Activated CD4-positive, alpha-beta T cell treated with anti-CD3 and anti-CD28 coated beads, Interleukin-2, Interleukin-6, amounts not matched to agents 100 ng/mL and 50 ng/mL, durations not matched to agents 16 hours and 8 hours (primary cell): ENCODE results near the gene OLFM1.
"Not testable (repeated sequence)": the region's sequence is repeated elsewhere in the genome, so short reads cannot be mapped to it uniquely, and the experiment has no call there.

ENCODE experiments used
- DNase-seq: peaks from one replicate; pipeline ENCODE4 v3.0.0-alpha.2; 2020

OLFM1 gene

DNA sequence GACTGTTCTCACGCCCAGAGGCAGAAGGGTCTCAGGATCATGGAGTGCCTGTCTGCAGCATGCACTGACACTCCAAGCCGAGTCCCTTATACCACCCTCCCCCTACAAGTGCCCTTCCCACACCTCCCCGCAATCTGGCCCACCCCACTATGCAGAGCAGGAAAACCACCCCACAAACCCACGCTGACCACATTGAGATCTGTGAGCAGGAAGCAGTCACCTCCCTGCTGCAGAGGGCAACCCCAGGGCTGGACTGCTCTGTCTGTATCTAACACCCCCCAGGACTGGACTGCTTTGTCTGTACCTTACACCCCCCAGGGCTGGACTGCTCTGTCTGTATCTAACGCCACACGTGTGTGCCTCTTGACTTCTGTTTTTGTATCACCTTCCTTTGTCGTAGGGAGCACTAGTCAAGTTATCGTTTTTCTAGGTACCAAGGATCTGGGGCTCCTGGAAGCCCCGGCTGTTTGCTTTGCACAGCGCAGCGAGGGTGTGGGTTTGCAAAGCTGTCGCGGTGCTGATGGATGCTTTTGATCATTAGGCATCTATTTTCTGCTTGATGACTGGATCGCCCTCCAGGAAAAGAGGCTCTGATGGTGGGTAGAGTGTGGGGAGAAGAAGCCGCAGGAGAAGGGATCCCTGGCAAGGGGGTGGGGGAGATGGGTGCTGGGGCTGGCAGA is 21.5 kb downstream of the OLFM1 start:
- no peak for DNase-seq

DNA sequence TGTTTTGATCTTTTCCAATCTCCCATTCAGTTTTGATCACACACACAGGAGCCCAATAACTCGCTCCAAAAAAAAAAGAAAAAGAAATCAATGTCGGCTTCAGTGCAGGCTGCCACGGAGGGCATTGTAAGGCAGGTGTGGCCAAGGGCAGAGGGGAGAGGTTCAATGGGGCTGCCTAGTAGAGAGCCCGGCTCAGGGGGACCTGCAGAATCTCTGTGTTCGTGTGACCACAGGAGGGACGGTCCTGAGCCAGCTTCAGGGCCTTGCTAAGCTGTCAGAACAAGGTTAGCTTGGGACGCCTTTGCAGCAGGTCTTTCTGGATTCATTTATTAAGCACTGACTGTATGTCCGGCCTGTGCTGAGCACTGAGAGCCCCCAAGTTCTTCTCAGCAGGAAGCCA is 22.2 kb downstream of the OLFM1 start:
- DNase-seq = no peak

DNA sequence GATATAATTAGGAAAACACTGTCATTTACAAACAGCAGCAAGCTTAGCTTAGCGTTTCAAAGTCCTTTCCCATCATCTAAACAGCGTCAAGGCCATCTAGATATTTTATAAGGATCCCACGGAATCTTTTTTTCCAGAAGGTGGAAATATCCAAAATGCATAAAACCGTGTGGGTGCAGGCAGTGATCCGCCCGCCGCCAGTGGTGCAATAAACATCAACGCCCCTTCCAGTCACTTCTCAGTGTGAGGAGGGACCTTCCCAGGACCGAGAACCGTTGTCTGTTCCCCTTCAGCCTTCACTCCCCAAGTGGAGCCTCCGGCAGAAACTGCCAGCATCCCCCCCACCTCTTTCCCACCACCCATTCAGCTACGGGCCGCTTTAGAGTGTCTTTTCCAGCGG is 22.9 kb downstream of the OLFM1 start:
- no peak for DNase-seq

DNA sequence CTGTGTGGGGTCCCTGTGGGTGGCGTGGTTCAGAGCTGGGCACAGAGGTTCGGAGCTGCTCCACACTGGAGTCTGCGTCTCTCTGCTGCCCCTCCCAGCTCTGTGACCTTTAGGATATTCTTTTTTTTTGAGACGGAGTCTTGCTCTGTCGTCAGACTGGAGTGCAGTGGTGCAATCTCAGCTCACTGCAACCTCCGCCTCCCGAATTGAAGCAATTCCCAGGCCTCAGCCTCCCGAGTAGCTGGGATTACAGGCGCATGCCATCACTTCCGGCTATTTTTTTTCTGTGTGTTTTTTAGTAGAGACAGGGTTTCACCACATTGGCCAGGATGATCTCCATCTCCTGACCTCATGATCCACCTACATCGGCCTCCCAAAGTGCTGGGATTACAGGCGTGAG is 24.1 kb downstream of the OLFM1 start:
- not testable (repeated sequence) for DNase-seq

DNA sequence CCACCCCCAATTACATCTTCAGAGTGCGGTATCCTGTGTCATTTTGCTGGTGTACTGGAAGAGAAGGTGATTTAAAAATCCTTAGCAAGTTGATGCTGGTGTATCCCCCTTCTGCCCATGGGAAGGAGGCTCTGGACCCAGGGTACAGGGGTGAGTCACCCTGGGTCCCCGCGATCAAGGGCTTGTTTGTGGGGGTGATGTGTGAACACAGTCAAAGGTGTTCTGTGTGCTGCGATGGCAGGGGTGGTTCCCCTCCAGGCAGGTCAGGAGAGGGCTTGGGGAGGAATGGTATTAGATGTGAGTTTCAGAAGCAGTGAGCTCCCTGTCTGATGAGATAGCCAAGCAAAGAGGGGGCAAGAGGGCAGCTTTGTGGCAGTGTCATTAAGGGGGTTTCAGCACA is 28.9 kb downstream of the OLFM1 start:
- no peak for DNase-seq

DNA sequence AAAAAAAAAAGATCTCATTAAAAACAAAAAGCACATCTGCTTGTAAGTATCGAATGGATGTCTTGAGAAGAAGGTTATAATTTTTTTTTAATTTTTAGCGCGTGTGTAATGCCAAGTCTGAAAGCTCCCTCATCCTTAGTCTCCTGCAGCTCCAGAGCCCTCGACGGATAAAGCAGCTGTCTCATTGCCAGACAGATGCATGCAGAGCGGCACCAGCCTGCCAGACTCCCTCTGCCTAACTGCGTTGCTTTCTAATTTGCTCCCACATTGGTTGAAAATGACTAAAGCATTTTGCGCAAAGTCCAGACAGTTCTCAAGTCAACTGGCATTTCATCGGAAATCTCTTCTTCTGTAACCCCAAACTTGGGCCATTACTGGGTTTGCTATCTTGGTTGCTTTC is 29.4 kb downstream of the OLFM1 start:
- DNase-seq = no peak

DNA sequence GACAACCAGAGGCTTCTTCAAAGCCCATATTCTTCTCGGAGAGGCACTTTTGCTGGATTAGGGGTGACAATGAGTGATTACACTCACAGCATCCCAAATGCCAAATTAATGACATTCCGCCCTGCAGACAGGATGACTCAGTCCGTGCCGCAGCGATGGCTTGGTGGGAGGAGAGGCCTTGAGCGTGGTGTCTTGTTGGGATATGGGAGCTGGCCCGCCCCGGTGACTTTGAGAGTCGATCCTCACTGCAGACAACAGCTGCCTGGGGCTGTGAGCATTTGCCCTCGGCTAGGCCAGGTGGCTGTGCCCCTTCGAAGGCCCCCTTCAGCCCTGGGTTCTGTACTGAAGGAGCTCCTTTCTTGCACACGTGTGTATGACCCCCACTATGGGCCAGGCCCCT is 29.8 kb downstream of the OLFM1 start:
- no peak for DNase-seq

DNA sequence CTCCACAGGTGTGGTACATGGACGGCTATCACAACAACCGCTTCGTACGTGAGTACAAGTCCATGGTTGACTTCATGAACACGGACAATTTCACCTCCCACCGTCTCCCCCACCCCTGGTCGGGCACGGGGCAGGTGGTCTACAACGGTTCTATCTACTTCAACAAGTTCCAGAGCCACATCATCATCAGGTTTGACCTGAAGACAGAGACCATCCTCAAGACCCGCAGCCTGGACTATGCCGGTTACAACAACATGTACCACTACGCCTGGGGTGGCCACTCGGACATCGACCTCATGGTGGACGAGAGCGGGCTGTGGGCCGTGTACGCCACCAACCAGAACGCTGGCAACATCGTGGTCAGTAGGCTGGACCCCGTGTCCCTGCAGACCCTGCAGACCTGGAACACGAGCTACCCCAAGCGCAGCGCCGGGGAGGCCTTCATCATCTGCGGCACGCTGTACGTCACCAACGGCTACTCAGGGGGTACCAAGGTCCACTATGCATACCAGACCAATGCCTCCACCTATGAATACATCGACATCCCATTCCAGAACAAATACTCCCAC is 32.1 kb downstream of the OLFM1 start:
- DNase-seq = no peak

DNA sequence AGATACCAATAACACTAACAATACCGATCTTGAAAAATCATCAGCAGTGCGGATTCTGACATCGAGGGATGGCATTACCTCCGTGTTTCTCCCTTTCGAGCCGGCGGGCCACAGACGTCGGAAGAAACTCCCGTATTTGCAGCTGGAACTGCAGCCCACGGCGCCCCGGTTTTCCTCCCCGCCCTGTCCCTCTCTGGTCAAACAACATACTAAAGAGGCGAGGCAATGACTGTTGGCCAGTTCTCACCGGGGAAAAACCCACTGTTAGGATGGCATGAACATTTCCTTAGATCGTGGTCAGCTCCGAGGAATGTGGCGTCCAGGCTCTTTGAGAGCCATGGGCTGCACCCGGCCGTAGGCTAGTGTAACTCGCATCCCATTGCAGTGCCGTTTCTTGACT is 32.8 kb downstream of the OLFM1 start:
- no peak for DNase-seq

DNA sequence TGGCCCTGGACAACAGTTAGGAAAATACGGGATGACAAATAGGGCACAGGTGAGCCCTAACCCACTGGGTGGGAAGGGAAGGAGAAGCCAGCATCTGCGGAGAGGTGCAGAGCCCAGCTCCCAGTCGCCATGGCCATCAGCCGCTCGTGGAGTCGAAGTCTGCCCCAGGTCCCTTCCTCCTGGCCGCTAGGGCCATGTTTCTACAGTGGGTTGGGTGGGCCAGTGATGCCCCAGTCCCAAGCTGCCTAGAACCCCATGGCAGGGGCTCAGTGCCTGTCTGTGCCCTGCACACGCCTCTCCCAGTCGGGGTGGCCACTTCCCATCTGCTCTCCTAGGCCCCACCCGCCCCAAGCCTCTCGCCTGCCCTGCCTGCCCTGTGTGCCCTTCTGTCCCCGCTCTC is 34.8 kb downstream of the OLFM1 start:
- DNase-seq = no peak

DNA sequence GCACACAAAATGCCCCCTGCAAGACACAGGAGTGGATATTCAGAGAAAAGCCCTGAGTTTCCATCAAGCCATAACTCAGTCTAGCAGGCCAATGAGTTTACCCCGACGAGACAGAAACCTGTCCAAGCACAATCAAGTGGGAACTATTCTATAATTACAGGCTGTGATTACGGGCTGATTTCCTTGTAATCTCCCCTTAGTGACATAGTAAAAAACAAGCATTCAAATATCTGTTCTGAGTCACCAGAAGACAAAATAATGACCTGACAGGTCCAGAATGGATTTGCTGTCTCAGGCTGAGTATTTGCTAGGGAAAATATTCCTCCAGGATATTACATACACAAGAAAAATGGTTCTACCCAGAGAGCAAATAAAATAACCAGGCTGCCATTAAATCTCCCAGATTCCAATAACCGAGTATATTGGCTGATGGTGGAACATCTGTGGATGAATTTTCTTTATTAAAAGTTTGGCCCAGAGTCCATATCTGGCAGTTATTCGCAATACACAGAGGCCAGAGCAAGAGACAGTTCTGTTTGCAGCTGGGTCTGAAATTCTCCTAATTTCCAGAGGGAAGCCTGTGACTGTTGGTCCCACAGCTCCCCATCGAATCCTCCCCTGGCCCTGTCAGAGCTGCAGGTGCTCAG is 35.8 kb downstream of the OLFM1 start:
- no peak for DNase-seq

DNA sequence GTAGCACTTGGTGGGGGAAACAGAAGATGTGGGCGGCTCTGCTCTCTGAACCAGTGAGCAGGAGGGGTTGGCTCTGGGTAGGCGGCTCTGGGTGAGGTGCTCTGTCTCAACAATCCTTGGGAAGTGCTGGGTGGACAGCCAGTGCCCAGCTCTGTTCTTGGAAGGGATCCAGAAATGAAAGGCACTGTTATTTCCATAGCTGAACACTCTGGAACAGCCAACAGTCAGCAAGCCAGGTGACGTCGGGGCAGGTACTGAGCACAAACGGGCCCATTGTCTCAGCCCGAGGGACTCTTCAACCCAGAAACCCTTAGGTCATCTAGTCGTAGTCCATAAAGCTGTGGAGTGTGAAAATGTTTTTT is 36.3 kb downstream of the OLFM1 start:
- DNase-seq = no peak

DNA sequence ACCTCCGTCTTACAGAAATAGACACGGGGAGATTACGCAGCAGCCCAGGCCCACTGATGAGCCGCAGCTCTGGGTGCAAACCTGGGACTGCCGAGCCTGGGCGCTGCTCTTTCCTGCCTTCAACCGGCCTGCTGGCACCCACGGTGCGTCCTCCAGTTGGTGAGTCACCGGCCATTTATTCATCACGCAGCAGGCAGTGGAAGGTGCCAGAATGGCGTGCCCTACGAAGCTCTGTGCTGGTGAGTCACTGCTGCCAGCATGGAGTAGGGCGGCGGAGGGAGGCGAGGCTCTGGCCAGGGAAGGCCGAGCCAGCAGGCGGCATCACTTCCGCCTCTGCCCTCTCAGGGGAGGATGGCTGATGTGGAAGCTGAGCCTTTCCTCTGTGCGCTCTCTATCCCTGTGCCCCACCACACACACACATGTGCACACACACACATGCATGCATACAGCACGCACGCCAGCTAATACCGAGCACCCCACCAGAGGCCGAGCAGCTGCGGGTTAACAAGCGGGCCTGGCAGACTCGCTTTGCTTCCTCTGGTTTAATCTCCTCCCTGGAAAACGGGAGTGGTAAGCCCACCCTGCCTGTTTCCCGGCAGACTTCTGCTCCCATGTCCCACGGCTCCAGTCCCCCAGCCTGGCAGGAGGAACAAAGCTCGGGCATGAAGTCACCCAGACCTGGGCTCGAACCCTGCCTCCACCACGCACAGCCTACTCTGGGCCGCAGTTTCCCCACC is 39.2 kb downstream of the OLFM1 start:
- DNase-seq = no peak

DNA sequence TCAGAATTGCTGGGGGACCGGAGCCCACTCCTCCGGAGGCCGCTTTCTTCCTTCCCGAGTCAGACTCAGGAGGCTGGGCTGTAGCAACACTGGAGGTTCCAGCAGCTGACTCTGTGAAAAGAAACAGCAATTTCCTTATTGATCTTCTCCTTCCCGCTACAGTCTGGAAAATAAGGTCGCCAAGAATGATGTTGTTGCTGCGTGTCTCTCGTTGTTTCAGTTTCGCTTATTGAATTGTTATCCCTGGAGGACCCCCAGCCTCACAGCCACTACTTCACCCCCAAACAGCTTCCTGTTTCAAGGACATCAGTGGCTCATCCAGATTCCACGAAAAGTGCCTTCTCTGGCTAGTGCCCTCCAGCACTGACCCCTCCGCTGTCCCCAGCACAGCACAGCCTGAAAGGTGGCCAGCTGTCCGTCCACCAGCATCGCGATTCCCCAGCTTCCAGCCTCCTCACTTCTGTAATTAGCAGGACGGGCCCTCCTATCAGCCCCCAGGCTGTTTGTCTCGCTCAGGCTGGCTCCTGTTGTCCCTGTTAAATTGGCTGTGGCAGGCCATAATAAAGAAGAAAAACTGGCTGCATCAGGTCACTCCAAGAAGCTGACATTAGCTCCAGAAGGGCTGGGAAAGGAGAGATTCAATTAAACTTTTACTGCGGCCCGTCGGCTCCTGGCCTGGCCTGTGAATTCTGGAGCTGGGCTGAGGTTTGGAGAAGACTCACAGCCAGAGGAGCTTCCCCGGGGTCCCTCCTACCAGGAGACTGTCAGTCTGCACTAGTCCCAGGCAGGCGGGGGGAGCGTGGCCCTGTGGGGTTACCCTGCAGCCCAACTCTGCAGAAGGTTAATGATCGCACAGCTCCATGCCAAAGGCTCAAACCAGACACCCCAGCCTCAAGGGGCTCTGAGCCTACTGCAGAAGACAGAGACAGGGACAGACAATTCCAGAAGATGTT is 40.5 kb downstream of the OLFM1 start:
- DNase-seq = no peak

DNA sequence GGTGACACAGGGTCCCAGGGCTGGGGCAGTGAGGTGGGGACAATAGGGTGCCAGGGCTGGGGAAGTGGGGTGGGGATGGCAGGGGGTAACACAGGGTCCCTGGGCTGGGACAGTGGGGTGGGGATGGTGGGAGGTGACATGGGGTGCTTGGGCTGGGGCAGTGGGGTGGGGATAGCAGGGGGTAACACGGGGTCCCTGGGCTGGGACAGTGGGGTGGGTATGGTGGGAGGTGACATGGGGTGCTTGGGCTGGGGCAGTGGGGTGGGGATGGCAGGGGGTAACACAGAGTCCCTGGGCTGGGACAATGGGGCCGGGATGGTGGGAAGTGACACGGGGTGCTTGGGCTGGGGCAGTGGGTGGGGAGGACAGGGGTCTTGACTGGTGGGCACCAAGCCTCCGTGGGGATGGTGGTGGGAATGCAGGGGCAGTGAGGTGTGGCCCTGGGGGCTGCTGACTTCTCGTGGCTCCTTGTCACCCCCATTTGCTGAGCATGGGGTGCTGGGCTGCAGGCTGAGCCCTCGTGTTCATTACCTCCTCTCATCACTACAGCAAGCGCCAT is 41.7 kb downstream of the OLFM1 start:
- no peak for DNase-seq

DNA sequence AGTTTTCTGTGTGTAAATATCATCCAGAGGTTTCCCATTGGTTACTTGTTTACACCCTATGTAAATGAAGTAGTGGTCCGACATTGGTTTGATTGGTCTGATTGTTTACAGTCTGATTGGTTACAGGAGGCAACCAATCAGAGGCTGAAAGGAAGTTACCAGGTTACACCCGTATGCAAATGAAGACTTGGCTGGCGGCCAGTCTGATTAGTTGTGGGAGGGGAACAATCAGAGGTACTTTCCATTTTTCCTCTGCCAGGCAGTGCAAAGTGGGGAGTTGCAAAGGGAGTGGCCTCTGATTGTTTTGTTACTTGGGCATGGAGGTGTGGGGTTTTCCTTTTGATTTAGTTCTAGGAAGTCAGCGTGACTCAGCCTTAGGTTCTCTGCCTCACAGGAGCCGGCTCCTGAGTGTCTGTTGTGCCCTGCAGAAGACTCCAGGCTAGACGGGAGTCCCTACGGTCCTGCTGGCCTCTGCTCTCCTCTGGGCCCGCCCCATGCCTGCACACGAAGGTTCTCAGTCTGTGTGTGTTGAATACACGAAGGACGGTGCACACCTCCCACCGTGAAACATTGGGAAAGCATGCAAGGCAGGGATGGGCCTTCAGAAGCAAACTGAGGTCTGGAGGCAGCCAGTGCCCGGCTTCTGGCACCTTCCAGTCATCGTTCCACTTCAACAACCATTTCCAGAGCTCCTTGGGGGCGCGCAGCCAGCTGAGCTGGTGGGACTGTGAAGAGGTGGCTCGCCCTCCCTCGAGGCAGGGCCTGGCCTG is 42.9 kb downstream of the OLFM1 start:
- peak; percentile 80 for DNase-seq

DNA sequence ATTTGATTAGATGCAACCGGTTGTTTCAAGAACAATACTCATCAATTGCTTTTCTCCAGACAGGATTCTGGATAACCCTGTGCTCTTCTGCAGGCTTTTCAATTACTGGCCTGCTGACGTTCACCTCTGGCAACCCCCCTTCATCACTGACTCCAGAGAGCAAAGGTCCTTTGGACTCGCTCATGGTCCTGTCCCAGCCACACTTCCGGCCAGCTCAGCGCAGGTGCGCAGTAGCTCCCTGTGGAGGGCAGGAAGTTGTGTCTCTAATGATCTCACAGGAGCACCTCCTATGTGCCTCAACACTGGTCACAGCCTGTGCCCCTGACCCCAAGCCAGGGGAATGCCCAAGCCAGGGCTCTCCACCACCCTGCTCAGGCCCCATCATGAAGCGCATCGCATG is 44.0 kb downstream of the OLFM1 start:
- DNase-seq = no peak

DNA sequence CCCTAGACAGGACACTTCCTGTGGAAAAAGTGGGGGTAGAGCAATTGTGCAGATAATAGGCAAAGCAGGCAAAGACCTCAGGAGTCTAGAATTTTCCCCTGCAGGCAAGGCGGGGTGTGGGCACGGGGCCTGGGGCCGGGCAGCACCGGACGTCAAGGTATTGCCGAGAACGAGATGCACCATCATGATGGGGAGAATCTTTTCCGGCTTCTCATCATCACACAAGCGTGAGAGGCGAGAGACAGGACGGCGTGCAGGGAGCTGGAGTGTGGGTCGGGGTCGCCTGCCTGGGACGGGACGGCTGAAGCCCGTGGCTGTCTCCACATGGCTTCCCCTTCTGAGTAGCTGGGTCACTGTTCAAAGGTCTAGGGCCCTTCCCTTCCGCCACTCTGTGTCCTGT is 44.5 kb downstream of the OLFM1 start:
- DNase-seq = no peak

DNA sequence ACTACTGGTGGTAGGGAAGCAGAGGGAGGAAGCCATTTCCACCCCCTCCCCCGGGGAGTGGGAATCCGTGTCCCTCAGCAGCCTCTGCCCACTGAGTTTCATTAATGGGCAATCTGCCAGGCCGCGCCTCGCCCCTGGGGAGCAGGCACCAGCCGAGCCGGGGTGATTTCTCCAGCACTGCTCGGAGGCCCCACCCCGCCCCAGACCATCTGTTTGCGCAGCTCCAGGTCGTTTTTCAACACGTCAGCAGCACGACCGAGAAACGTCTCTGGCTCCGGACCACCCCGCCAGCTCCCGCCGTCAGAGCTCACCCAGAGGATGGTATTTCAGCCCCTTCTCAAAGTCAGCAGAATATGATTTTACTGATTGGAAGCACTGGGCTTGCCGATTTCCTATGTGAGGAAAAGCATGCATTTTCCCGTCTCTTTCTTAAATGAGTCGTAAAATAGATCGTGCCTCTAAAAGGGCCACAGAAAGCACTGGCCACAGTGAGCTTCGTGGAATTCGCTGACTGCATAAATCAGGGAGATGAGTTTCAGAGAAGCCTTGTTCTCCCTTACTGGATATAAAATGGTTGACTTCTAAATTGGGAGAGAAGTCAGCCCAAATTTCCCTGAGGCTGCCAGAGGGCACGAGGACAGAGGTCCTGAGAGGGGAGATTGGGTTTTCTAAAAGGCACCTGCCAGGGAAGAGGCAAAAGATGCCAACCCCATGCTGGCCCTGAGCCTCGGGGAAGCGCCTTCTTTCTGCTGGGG is 47.0 kb downstream of the OLFM1 start:
- no peak for DNase-seq

DNA sequence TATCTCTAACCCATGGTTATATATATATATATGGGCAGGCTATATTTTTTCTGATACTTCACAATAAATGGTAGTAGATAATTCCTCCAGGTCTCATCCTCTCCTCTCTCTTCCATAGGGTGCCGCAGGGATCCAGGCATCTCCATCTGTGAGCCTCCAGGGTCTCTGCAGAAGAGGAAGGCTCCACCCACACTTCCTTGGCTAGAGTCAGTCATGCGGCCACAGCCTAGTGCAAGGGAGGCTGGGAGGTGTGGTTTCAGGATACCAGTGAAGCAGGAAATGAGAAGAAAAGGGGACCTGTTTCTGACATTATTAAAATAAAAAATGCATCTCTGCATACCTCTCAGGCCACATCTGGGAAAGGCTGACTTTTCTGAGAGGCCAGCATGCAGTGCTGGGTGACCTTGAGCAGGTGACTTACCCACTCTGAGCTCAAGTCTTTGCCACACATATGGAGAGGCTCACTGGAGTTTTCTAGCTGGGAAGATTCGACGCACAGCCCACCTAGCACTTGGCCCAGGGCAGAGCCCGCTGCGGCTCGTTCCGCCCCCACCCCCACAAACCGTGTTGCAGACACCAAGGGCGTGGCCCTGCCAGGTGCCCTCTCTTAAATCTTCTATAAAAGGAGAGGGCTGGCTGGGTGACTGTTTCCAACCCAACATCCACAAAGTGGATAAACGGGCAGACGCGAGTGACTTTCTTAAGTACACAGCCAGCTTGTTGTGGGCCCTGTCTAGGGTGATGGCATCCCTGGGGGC is 47.9 kb downstream of the OLFM1 start:
- no peak for DNase-seq
